H9 (cell line): Measurements from ENCODE around the gene CEP43. TPM values are rescaled to one million over a fixed set of nuclear protein-coding genes. Genes with fewer than 3 reads are reported as not detected.

Experiments used
- DNase-seq: peaks from one replicate; pipeline ENCODE4 v3.0.0-alpha.2; 2017
- H2AFZ ChIP-seq: one replicate; pipeline ENCODE4 v1.6.1; 2013; ENCODE audit warnings: mild to moderate bottlenecking, low read length, control low read depth, moderate library complexity
- H2AK5ac ChIP-seq: 2 replicates; pipeline ENCODE4 v1.6.1; 2013; ENCODE audit warnings: low read length, control low read depth, mixed read lengths; ENCODE audit not compliant: insufficient read length
- H2BK120ac ChIP-seq: one replicate; pipeline ENCODE4 v1.6.1; 2013; ENCODE audit warnings: low read depth, mild to moderate bottlenecking, low read length, control low read depth, inconsistent platforms; ENCODE audit not compliant: poor library complexity, severe bottlenecking
- H2BK12ac ChIP-seq: 2 replicates; pipeline ENCODE4 v1.6.1; 2013; ENCODE audit warnings: low read length, control low read depth, mixed read lengths, low read depth; ENCODE audit not compliant: insufficient read length
- H2BK15ac ChIP-seq: 2 replicates; pipeline ENCODE4 v1.6.1; 2013; ENCODE audit warnings: low read depth, low read length, control low read depth
- H2BK20ac ChIP-seq: one replicate; pipeline ENCODE4 v1.6.1; 2013; ENCODE audit warnings: low read depth, mild to moderate bottlenecking, low read length, control low read depth, inconsistent platforms; ENCODE audit not compliant: poor library complexity, severe bottlenecking
- H2BK5ac ChIP-seq: 2 replicates; pipeline ENCODE4 v1.6.1; 2013; ENCODE audit warnings: low read length, control low read depth, mixed read lengths; ENCODE audit not compliant: insufficient read length
- H3K14ac ChIP-seq: 2 replicates; pipeline ENCODE4 v1.6.1; 2013; ENCODE audit warnings: low read length, control low read depth; ENCODE audit not compliant: insufficient read depth
- H3K18ac ChIP-seq: 2 replicates; pipeline ENCODE4 v1.6.1; 2013; ENCODE audit warnings: low read depth, mild to moderate bottlenecking, mixed read lengths, low read length, control low read depth; ENCODE audit not compliant: insufficient read length
- H3K23ac ChIP-seq: 2 replicates; pipeline ENCODE4 v1.6.1; 2013; ENCODE audit warnings: low read length, control low read depth, mixed read lengths, low read depth; ENCODE audit not compliant: insufficient read length
- H3K23me2 ChIP-seq: 2 replicates; pipeline ENCODE4 v1.6.1; 2013; ENCODE audit warnings: low read depth, mild to moderate bottlenecking, mixed read lengths, low read length, control low read depth; ENCODE audit not compliant: insufficient read length, poor library complexity, severe bottlenecking
- H3K27ac ChIP-seq: 2 replicates; pipeline ENCODE4 v1.5.1; 2013; ENCODE audit warnings: low read length, control low read depth, mixed read lengths, low read depth; ENCODE audit not compliant: insufficient read length
- H3K27me3 ChIP-seq: 2 replicates; pipeline ENCODE4 v1.6.1; 2013; ENCODE audit warnings: low read length, control low read depth, inconsistent platforms; ENCODE audit not compliant: insufficient read depth
- H3K4ac ChIP-seq: 2 replicates; pipeline ENCODE4 v1.6.1; 2013; ENCODE audit warnings: low read depth, mild to moderate bottlenecking, control low read depth, inconsistent platforms, low read length, moderate library complexity
- H3K4me1 ChIP-seq: 2 replicates; pipeline ENCODE4 v1.6.1; 2013; ENCODE audit warnings: low read length, control low read depth, inconsistent platforms; ENCODE audit not compliant: insufficient read depth
- H3K4me2 ChIP-seq: 2 replicates; pipeline ENCODE4 v1.6.1; 2013; ENCODE audit warnings: low read length, control low read depth, mixed read lengths; ENCODE audit not compliant: insufficient read length, insufficient read depth
- H3K56ac ChIP-seq: 2 replicates; pipeline ENCODE4 v1.6.1; 2013; ENCODE audit warnings: low read depth, mild to moderate bottlenecking, mixed read lengths, low read length, control low read depth; ENCODE audit not compliant: insufficient read length
- H3K79me1 ChIP-seq: 2 replicates; pipeline ENCODE4 v1.6.1; 2013; ENCODE audit warnings: low read depth, mild to moderate bottlenecking, moderate library complexity, low read length, control low read depth, inconsistent platforms; ENCODE audit not compliant: insufficient read depth, poor library complexity, severe bottlenecking
- H3K79me2 ChIP-seq: 2 replicates; pipeline ENCODE4 v1.6.1; 2013; ENCODE audit warnings: low read length, control low read depth, inconsistent platforms; ENCODE audit not compliant: insufficient read depth
- H3K9ac ChIP-seq: 2 replicates; pipeline ENCODE4 v1.6.1; 2013; ENCODE audit warnings: low read length, control low read depth, mixed read lengths; ENCODE audit not compliant: insufficient read length; ENCODE audit errors: extremely low read depth
- H3K9me3 ChIP-seq: one replicate; pipeline ENCODE4 v1.6.1; 2013; ENCODE audit warnings: low read depth, low read length, inconsistent platforms; ENCODE audit not compliant: control insufficient read depth
- H3T11ph ChIP-seq: one replicate; pipeline ENCODE4 v1.6.1; 2013; ENCODE audit warnings: mild to moderate bottlenecking, low read length, control low read depth, inconsistent platforms
- H4K20me1 ChIP-seq: one replicate; pipeline ENCODE4 v1.6.1; 2013; ENCODE audit not compliant: control insufficient read depth, insufficient read length, insufficient read depth
- H4K5ac ChIP-seq: 2 replicates; pipeline ENCODE4 v1.6.1; 2013; ENCODE audit warnings: low read depth, mild to moderate bottlenecking, mixed read lengths, low read length, control low read depth; ENCODE audit not compliant: insufficient read length
- H4K8ac ChIP-seq: replicated peaks from 2 replicates; pipeline ENCODE4 v1.6.1; 2013; ENCODE audit warnings: low read length, control low read depth, mixed read lengths, low read depth; ENCODE audit not compliant: insufficient read length
- H4K91ac ChIP-seq: 2 replicates; pipeline ENCODE4 v1.6.1; 2013; ENCODE audit warnings: low read depth, mild to moderate bottlenecking, moderate library complexity, mixed read lengths, low read length, control low read depth; ENCODE audit not compliant: insufficient read length
- H3K27ac Mint-ChIP-seq, 3 experiments: 2 replicates in 2 of 3; 3 replicates in 1 of 3; pipeline ENCODE4 v1.8.0; 2020 to 2021; ENCODE audit warnings: mixed read lengths in 3 of 3, mild to moderate bottlenecking in 1 of 3, moderate library complexity in 1 of 3
- H3K27me3 Mint-ChIP-seq: 2 replicates; pipeline ENCODE4 v1.8.0; 2021; ENCODE audit warnings: low read depth, mild to moderate bottlenecking, moderate library complexity, mixed read lengths
- H3K36me3 Mint-ChIP-seq, 3 experiments: 2 replicates in 2 of 3; 3 replicates in 1 of 3; pipeline ENCODE4 v1.8.0; 2020 to 2021; ENCODE audit warnings: low read depth in 3 of 3, mixed read lengths in 3 of 3; ENCODE audit not compliant: insufficient read depth in 1 of 3
- H3K4me1 Mint-ChIP-seq, 2 experiments: 2 replicates each; pipeline ENCODE4 v1.8.0; 2020; ENCODE audit warnings: mixed read lengths in 2 of 2
- H3K4me3 Mint-ChIP-seq, 2 experiments: 2 replicates in 1 of 2; 3 replicates in 1 of 2; pipeline ENCODE4 v1.8.0; 2020 to 2021; ENCODE audit warnings: mild to moderate bottlenecking in 2 of 2, mixed read lengths in 2 of 2, moderate library complexity in 1 of 2
- H3K9me3 Mint-ChIP-seq, 2 experiments: 2 replicates in 1 of 2; 3 replicates in 1 of 2; pipeline ENCODE4 v1.8.0; 2020; ENCODE audit warnings: mild to moderate bottlenecking in 2 of 2, mixed read lengths in 2 of 2, moderate library complexity in 1 of 2
- CTCF ChIP-seq: fragments of 200-600 bp; sonication (generic); conservative IDR thresholded peaks from 3 replicates; pipeline ENCODE4 v1.8.0; 2021; ENCODE audit warnings: antibody characterized with exemption, mild to moderate bottlenecking
- WGBS: extraction: QIAGEN DNeasy Blood & Tissue Kit; methylation state at CpG from one replicate; pipeline ENCODE4 v1.1.7; 2013; ENCODE audit warnings: missing lambda C conversion rate, low lambda C conversion rate, mixed read lengths; ENCODE audit not compliant: insufficient read length; ENCODE audit errors: extremely low coverage; 5-methylcytosine and 5-hydroxymethylcytosine counted together
- total RNA-seq: library from RNA; stranded (reverse); gene quantifications from 2 replicates; pipeline ENCODE4 v1.2.1, GENCODE V29; 2021

The CEP43 gene
- total RNA-seq, 1 experiment from 2014 or later = 33.6 TPM

- H3K79me2 ChIP-seq = no peaks in the 10 kb centered on the region
- no peak overlapping the region for H2BK5ac ChIP-seq
- H2BK15ac ChIP-seq = no peak overlapping the region
- no peak for DNase-seq
- no peaks in the 10 kb centered on the region for H3K79me1 ChIP-seq
- no peak overlapping the region for H3K56ac ChIP-seq
- peak overlapping the region; percentile 62 for H3K4me2 ChIP-seq
- no peak overlapping the region for H3K23ac ChIP-seq
- no peak overlapping the region for H2BK12ac ChIP-seq
- H2BK120ac ChIP-seq = no peak overlapping the region
- H3K14ac ChIP-seq = no peak overlapping the region
- H3T11ph ChIP-seq = no peak overlapping the region
- H3K9ac ChIP-seq = no peak overlapping the region
- H2AK5ac ChIP-seq = no peak overlapping the region
- WGBS = no CpG with 5 or more reads among the region's 52 CpGs
- Mint-ChIP-seq H3K27ac (peak overlapping the region in 1 of 3 experiments; percentile 40; a peak in 1 of 7 replicates), H3K36me3 (peaks cover 11 to 17% (median 14%) of the 10 kb centered on the region in 3 experiments), H3K4me3 (peak overlapping the region; percentile 68 to 82), H3K9me3 (peaks cover 0 to 9% of the 10 kb centered on the region in 2 experiments; a peak in 2 of 5 replicates), H3K4me1 (peaks cover 31 to 33% of the 10 kb centered on the region in 2 experiments), H3K27me3 (peaks cover 16% of the 10 kb centered on the region)
- no peak overlapping the region for H2BK20ac ChIP-seq
- no peak overlapping the region for H4K5ac ChIP-seq
- TF ChIP-seq CTCF = no peak
- H4K8ac ChIP-seq = no peak overlapping the region
- no peak overlapping the region for H3K4ac ChIP-seq
- H4K20me1 ChIP-seq = peaks cover 3% of the 10 kb centered on the region
- H3K27ac ChIP-seq = no peak overlapping the region
- H3K27me3 ChIP-seq = no peaks in the 10 kb centered on the region
- no peak overlapping the region for H2AFZ ChIP-seq
- no peaks in the 10 kb centered on the region for H3K9me3 ChIP-seq
- H3K23me2 ChIP-seq = peaks cover 9% of the 10 kb centered on the region
- no peaks in the 10 kb centered on the region; the same call in 1 of the 2 replicates for H3K4me1 ChIP-seq
- H3K18ac ChIP-seq = no peak overlapping the region
- no peak overlapping the region for H4K91ac ChIP-seq
Measured at GRCh38 chr6:166955121-166955864, 43.9 kb upstream of the CEP43 start.
